Measurements from ENCODE around the gene POMC. TPM values are rescaled to one million over a fixed set of nuclear protein-coding genes. Genes with fewer than 3 reads are reported as not detected.

POMC gene
- total and polyA plus RNA-seq, 2 of the 13 experiments (the other 11 are each of a cell fraction or from before 2014, with no cell fraction given): not detected

GRCh38 chr2:25125189-25125588 is 43.2 kb downstream of the POMC start:
- ChIA-PET POLR2A (no interaction called here), CTCF (ENCODE audit: low intra/inter-chr PET ratio, low total read pairs) (no interaction called here)
- no peaks in the 10 kb centered on the region for H3K36me3 ChIP-seq (replicated peaks in 1 of 2; ENCODE audit: control insufficient read depth in 1 of 2, insufficient read depth in 2 of 2, low read length in 2 of 2)
- DNase-seq (ENCODE audit: low spot score) (no peak), FAIRE-seq (no peak), ATAC-seq (no peak)
- no peaks in the 10 kb centered on the region for H3K4me1 ChIP-seq (ENCODE audit: insufficient read depth, low read length)
- intact Hi-C loops (cut with micrococcal nuclease; ENCODE audit: unreplicated experiment): loop anchor here (5.0 kb wide), 1 partner anchor 72 kb away; no protein-coding TSS in a partner anchor
- H4K20me1 ChIP-seq (ENCODE audit: insufficient read depth, low read length): no peaks in the 10 kb centered on the region
- H2AFZ ChIP-seq (ENCODE audit: low read length): no peak overlapping the region
- 28% methylated on average over 6 of the region's 7 CpGs for WGBS (ENCODE audit: low lambda C conversion rate)
- BruUV-seq (replicated peaks): no TSS peak
- H3K4me2 ChIP-seq (ENCODE audit: low read depth, low read length): no peak overlapping the region
- H3K79me2 ChIP-seq (ENCODE audit: insufficient read depth, low read length): no peaks in the 10 kb centered on the region
- H3K4me3 ChIP-seq (replicated peaks in 1 of 3; ENCODE audit: insufficient read depth in 1 of 3, low read depth in 2 of 3, low read length in 3 of 3): no peak overlapping the region
- no peak overlapping the region for H3K9ac ChIP-seq (ENCODE audit: insufficient read depth, low read depth, low read length)
- no peaks in the 10 kb centered on the region for H3K9me3 ChIP-seq (ENCODE audit: low read length)
- H3K27ac ChIP-seq (ENCODE audit: extremely low read length, insufficient read depth, low read length): no peak overlapping the region
- in situ Hi-C loops (cut with HindIII; ENCODE audit: extremely low pct_ligation_motif_present, low pct_unique_long_range_greater_than_20kb): loop anchor here (25.0 kb wide), 1 partner anchor 713 kb away; no protein-coding TSS in a partner anchor
- TF ChIP-seq ETV5 (CRISPR knock-in tag; IDR thresholded peaks at IDR 0.05; ENCODE audit: borderline replicate concordance) (no peak), TFE3 (CRISPR knock-in tag; IDR thresholded peaks at IDR 0.05) (no peak), SSRP1 (CRISPR knock-in tag; IDR thresholded peaks at IDR 0.05) (no peak), ZNF20 (CRISPR knock-in tag; IDR thresholded peaks at IDR 0.05) (no peak), MBD4 (IDR thresholded peaks at IDR 0.05; ENCODE audit: borderline replicate concordance, low read length) (no peak), ZNF331 (CRISPR knock-in tag; IDR thresholded peaks at IDR 0.05) (no peak), GFI1 (CRISPR knock-in tag; IDR thresholded peaks at IDR 0.05; ENCODE audit: borderline replicate concordance) (no peak), HNRNPH1 (optimal IDR thresholded peaks at IDR 0.05; ENCODE audit: low read depth, low read length) (no peak), ZNF138 (CRISPR knock-in tag; IDR thresholded peaks at IDR 0.05; ENCODE audit: low read depth) (no peak), POLR2G (IDR thresholded peaks at IDR 0.05; ENCODE audit: low read depth, low read length) (no peak), E2F1 (CRISPR knock-in tag; IDR thresholded peaks at IDR 0.05) (no peak), SRF (IDR thresholded peaks at IDR 0.05; ENCODE audit: low read depth, low read length) (no peak), TARDBP (CRISPR knock-in tag; IDR thresholded peaks at IDR 0.05) (no peak)
- peaks cover 1 to 23% of the 10 kb centered on the region in 2 experiments; a peak in 3 of 5 replicates for H3K27me3 ChIP-seq (ENCODE audit: control insufficient read depth in 1 of 2, insufficient read depth in 2 of 2, low read length in 2 of 2)

All from HepG2 (cell line).